K562 (cell line): ENCODE results near the gene ADORA3. TPM values are rescaled to one million over a fixed set of nuclear protein-coding genes. Genes with fewer than 3 reads are reported as not detected.

Experiments used
- ATAC-seq: fragments of 200-7000 bp; cut with Tn5 transposase; 3 replicates; pipeline ENCODE4 v1.9.1; 2020; ENCODE audit warnings: moderate library complexity
- BruUV-seq: library from RNA; stranded (reverse); fragments of 400-500 nt; replicated peaks from 2 replicates; lab custom pipeline; 2021; lab: Mats Ljungman, UMichigan
- CTCF ChIA-PET: fragments of 300-600 bp; formaldehyde crosslinking; extraction: SDS; loops from one replicate; lab custom pipeline; 2021; ENCODE audit warnings: low intra/inter-chr PET ratio; lab: Yijun Ruan, JAX
- POLR2A ChIA-PET: fragments of 300-600, 350-650 bp; sonication (Branson Sonifier 250); formaldehyde crosslinking; extraction: SDS; loops from one replicate; lab custom pipeline; 2021; ENCODE audit warnings: antibody characterized with exemption, inconsistent platforms; lab: Yijun Ruan, JAX
- DNase-seq, 4 experiments: peaks; one replicate each; pipeline versions ENCODE4 v3.0.0 to v3.0.0-alpha.2; 2011 to 2018; ENCODE audit warnings: low spot score in 3 of 4, mixed read lengths in 3 of 4; ENCODE audit errors: extremely low read depth in 1 of 4
- FAIRE-seq: peaks from 2 replicates; lab custom pipeline; 2011; peaks lifted over from hg19 to GRCh38; lab: Jason Lieb, UNC
- H2AFZ ChIP-seq: 2 replicates; pipeline ENCODE4 v1.6.0; 2011; ENCODE audit warnings: low read depth, low read length, control low read depth, inconsistent platforms
- H3K27ac ChIP-seq: fragments of 200-600 bp; 3 replicates; pipeline ENCODE4 v1.8.0; 2011; ENCODE audit warnings: low read depth, mild to moderate bottlenecking, control low read depth, inconsistent platforms, low read length, moderate library complexity, mixed read lengths; ENCODE audit errors: extremely low read depth
- H3K27me3 ChIP-seq, 2 experiments: fragments of 300-600 bp in 1 of 2; 2 replicates in 1 of 2; 3 replicates in 1 of 2; pipeline versions ENCODE4 v1.6.0 to v1.8.0; 2011; ENCODE audit warnings: inconsistent platforms in 2 of 2, low read length in 2 of 2, mild to moderate bottlenecking in 1 of 2, mixed read lengths in 1 of 2, moderate library complexity in 1 of 2; ENCODE audit not compliant: control insufficient read depth in 2 of 2, insufficient read depth in 2 of 2
- H3K36me3 ChIP-seq: fragments of 300-600 bp; 3 replicates; pipeline ENCODE4 v1.8.0; 2011; ENCODE audit warnings: mild to moderate bottlenecking, low read length, inconsistent platforms; ENCODE audit not compliant: control insufficient read depth, insufficient read depth
- H3K4me1 ChIP-seq, 2 experiments: fragments of 200-600 bp in 1 of 2; replicated peaks in 1 of 2; 2 replicates in 1 of 2; 3 replicates in 1 of 2; pipeline versions ENCODE4 v1.5.1 to v1.8.0; 2011; ENCODE audit warnings: inconsistent platforms in 2 of 2, low read length in 2 of 2, mild to moderate bottlenecking in 1 of 2, mixed read lengths in 1 of 2, moderate library complexity in 1 of 2; ENCODE audit not compliant: control insufficient read depth in 2 of 2, insufficient read depth in 2 of 2
- H3K4me2 ChIP-seq: 2 replicates; pipeline ENCODE4 v1.6.1; 2011; ENCODE audit warnings: low read length, control low read depth, inconsistent platforms, mixed read lengths; ENCODE audit not compliant: insufficient read depth
- H3K4me3 ChIP-seq: fragments of 200-600 bp; sonication (generic), shearing (Covaris generic); 2 replicates; pipeline ENCODE4 v1.5.1; 2016; ENCODE audit warnings: control low read depth, inconsistent platforms
- H3K79me2 ChIP-seq: fragments of 200-600 bp; 3 replicates; pipeline ENCODE4 v1.8.0; 2011; ENCODE audit warnings: low read length, inconsistent platforms; ENCODE audit not compliant: control insufficient read depth, insufficient read depth
- H3K9ac ChIP-seq, 2 experiments: 2 replicates each; pipeline versions ENCODE4 v1.6.0 to v1.6.1; 2011; ENCODE audit warnings: low read depth in 2 of 2, low read length in 2 of 2, control low read depth in 1 of 2, inconsistent platforms in 1 of 2, mild to moderate bottlenecking in 1 of 2, mixed read lengths in 1 of 2; ENCODE audit not compliant: insufficient read depth in 1 of 2
- H3K9me1 ChIP-seq: one replicate; pipeline ENCODE4 v1.6.0; 2011; ENCODE audit warnings: inconsistent platforms, mild to moderate bottlenecking, low read length, moderate library complexity; ENCODE audit not compliant: control insufficient read depth, insufficient read depth
- H3K9me3 ChIP-seq: replicated peaks from 2 replicates; pipeline ENCODE4 v1.5.1; 2011; ENCODE audit warnings: low read depth, low read length, inconsistent platforms; ENCODE audit not compliant: control insufficient read depth, insufficient read depth
- H4K20me1 ChIP-seq: replicated peaks from 2 replicates; pipeline ENCODE4 v1.6.1; 2011; ENCODE audit warnings: low read length, inconsistent platforms, mixed read lengths; ENCODE audit not compliant: control insufficient read depth, insufficient read depth
- BHLHE40 ChIP-seq: IDR thresholded peaks from 2 replicates; pipeline ENCODE4 v1.6.1; 2011; ENCODE audit warnings: low read length, improper control_type of control experiment
- CSDE1 ChIP-seq, 2 experiments: fragments of 450-650 bp; IDR thresholded peaks; 2 replicates each; pipeline ENCODE4 v1.6.1; 2016; ENCODE audit warnings: mild to moderate bottlenecking in 1 of 2
- E2F8 ChIP-seq: fragments of 450-650 bp; IDR thresholded peaks from 2 replicates; pipeline ENCODE4 v1.7.1; 2018; ENCODE audit warnings: mild to moderate bottlenecking, low read depth; ENCODE audit not compliant: partially characterized antibody
- GATAD2A ChIP-seq: fragments of 450-650 bp; IDR thresholded peaks from 2 replicates; pipeline ENCODE4 v1.6.1; 2017
- MCM3 ChIP-seq: fragments of 450-650 bp; IDR thresholded peaks from 2 replicates; pipeline ENCODE4 v1.6.1; 2016
- NFIC ChIP-seq: fragments of 450-650 bp; IDR thresholded peaks from 2 replicates; pipeline ENCODE4 v1.6.1; 2017; ENCODE audit warnings: mild to moderate bottlenecking, inconsistent platforms
- PRDM10 ChIP-seq: fragments of 450-650 bp; IDR thresholded peaks from 2 replicates; pipeline ENCODE4 v1.6.1; 2018; ENCODE audit not compliant: partially characterized antibody
- SMARCC2 ChIP-seq: fragments of 450-650 bp; IDR thresholded peaks from 2 replicates; pipeline ENCODE4 v1.6.1; 2017; ENCODE audit warnings: antibody characterized with exemption, moderate library complexity, mild to moderate bottlenecking, low read depth
- STAT5A ChIP-seq: IDR thresholded peaks from 2 replicates; pipeline ENCODE4 v1.6.1; 2012; ENCODE audit warnings: low read length, inconsistent platforms, borderline replicate concordance
- TCF7L2 ChIP-seq: fragments of 150-350 bp; IDR thresholded peaks from 2 replicates; pipeline ENCODE4 v1.6.1; 2016; ENCODE audit warnings: low read depth, mild to moderate bottlenecking, low read length, moderate library complexity
- ZBTB7A ChIP-seq: IDR thresholded peaks from 2 replicates; pipeline ENCODE4 v1.6.1; 2011; ENCODE audit warnings: low read depth, mild to moderate bottlenecking, low read length, moderate library complexity, borderline replicate concordance; ENCODE audit not compliant: control insufficient read depth
- ZNF174 ChIP-seq: fragments of 250-450 bp; sonication (Bioruptor Pico); IDR thresholded peaks from 2 replicates; pipeline ENCODE4 v1.4.0; 2020; ENCODE audit warnings: mild to moderate bottlenecking
- ZNF263 ChIP-seq: sonication (generic); formaldehyde crosslinking; IDR thresholded peaks from 2 replicates; pipeline ENCODE4 v1.8.0; 2022; ENCODE audit warnings: mild to moderate bottlenecking, missing genetic modification reagents, borderline replicate concordance
- ZNF76 ChIP-seq: fragments of 250-450 bp; sonication (Bioruptor Pico); IDR thresholded peaks from 2 replicates; pipeline ENCODE4 v1.4.0; 2020; ENCODE audit warnings: mild to moderate bottlenecking, moderate library complexity, borderline replicate concordance
- ZNF79 ChIP-seq: fragments of 250-450 bp; sonication (Bioruptor Pico); IDR thresholded peaks from 2 replicates; pipeline ENCODE4 v1.4.0; 2020; ENCODE audit warnings: low read depth, mild to moderate bottlenecking, moderate library complexity
- ZNF830 ChIP-seq: fragments of 250-450 bp; sonication (Bioruptor Pico); IDR thresholded peaks from 2 replicates; pipeline ENCODE4 v1.5.0; 2021; ENCODE audit warnings: mild to moderate bottlenecking
- WGBS: fragments of 100-300 bp; shearing (Covaris generic); methylation state at CpG from one replicate; pipeline ENCODE4 v1.1.6; 2016; ENCODE audit warnings: low coverage, mixed read lengths; ENCODE audit not compliant: insufficient coverage; ENCODE audit errors: missing lambda C conversion rate; 5-methylcytosine and 5-hydroxymethylcytosine counted together
- in situ Hi-C: fragments of 300-500 bp; cut with MboI; formaldehyde crosslinking; loops from 4 replicates; pipeline ENCODE4 v1.15.0; 2018; ENCODE audit warnings: inconsistent platforms, mixed read lengths
- intact Hi-C: fragments of 100-400 bp; cut with micrococcal nuclease; formaldehyde crosslinking; loops from 2 replicates; pipeline ENCODE4 v1.14.2; 2022
- polyA plus RNA-seq, 8 experiments: library from polyadenylated mRNA; depleted of rRNA in 4 of 8; stranded (reverse) in 5 of 8; unstranded in 3 of 8; fragments of >200 nt; fragmentation: Nextera tagmentation in 2 of 8; fragmentation: Illumina TruSeq in 1 of 8; extraction: Ambion mirVana in 2 of 8; extraction: Trizol in 1 of 8; gene quantifications; 2 replicates each; pipeline versions ENCODE4 v1.2.1 to v1.2.3, GENCODE V29; 2011 to 2014; ENCODE audit warnings: inconsistent platforms in 1 of 8, missing spikeins in 1 of 8
- total RNA-seq, 7 experiments: library from RNA; depleted of rRNA in 6 of 7; stranded (reverse); fragments of >200 nt in 6 of 7; fragmentation: Illumina TruSeq in 2 of 7; extraction: Trizol in 2 of 7; gene quantifications; 2 replicates each; pipeline versions ENCODE4 v1.2.1 to v1.2.3, GENCODE V29; 2011 to 2021; ENCODE audit warnings: low replicate concordance in 1 of 7

Gene ADORA3
- total and polyA plus RNA-seq, 9 of the 15 experiments (the other 6 are each of a cell fraction or from before 2014, with no cell fraction given), result 0.09 to 0.35 (median 0.16) TPM; not detected in 3

- Histone ChIP-seq H3K27me3 (peaks cover 19 to 36% of the 10 kb centered on the region in 2 experiments), H2AFZ (no peak overlapping the region), H3K9ac (no peak overlapping the region), H3K79me2 (no peaks in the 10 kb centered on the region), H4K20me1 (no peaks in the 10 kb centered on the region), H3K9me1 (no peaks in the 10 kb centered on the region), H3K36me3 (no peaks in the 10 kb centered on the region), H3K4me3 (no peak overlapping the region), H3K9me3 (no peaks in the 10 kb centered on the region), H3K4me2 (no peak overlapping the region), H3K4me1 (no peaks in the 10 kb centered on the region; a peak in 1 of 5 replicates), H3K27ac (no peak overlapping the region)
- no peak for ATAC-seq
- no TSS peak for BruUV-seq
- POLR2A ChIA-PET, result interaction anchor here (0.5 to 3.4 kb wide), 3 partner anchors 10 to 69 kb away, joined by 3 to 18 read pairs (median 3); no protein-coding TSS in a partner anchor
- no peak for FAIRE-seq
- 28% methylated on average over 7 of the region's 7 CpGs for WGBS
- in situ Hi-C loops (loop anchor here (25.0 kb wide), 1 partner anchor 846 kb away; no protein-coding TSS in a partner anchor), intact Hi-C loops (no loop called here)
- DNase-seq, result no peak
- CTCF ChIA-PET, result no interaction called here
- TF ChIP-seq BHLHE40 (no peak), ZNF263 (CRISPR knock-in tag) (no peak), ZNF79 (CRISPR knock-in tag) (no peak), SMARCC2 (no peak), MCM3 (no peak), STAT5A (no peak), NFIC (no peak), E2F8 (no peak), ZNF76 (CRISPR knock-in tag) (no peak), CSDE1 (IDR thresholded peaks at IDR 0.05) (no peak), TCF7L2 (no peak), ZNF830 (CRISPR knock-in tag) (no peak), ZBTB7A (no peak), ZNF174 (CRISPR knock-in tag) (no peak), PRDM10 (no peak), GATAD2A (no peak)
Observed at GRCh38 chr1:111491070-111491469, 12.4 kb downstream of the ADORA3 start.
